GM21619 (cell line): ENCODE measurements around the gene LTN1.
"Not testable (repeated sequence)": the region's sequence is repeated elsewhere in the genome, so short reads cannot be mapped to it uniquely, and the experiment has no call there.

ENCODE experiments used
- ATAC-seq: cut with Tn5 transposase; IDR thresholded peaks from one replicate; pipeline ENCODE4 v1.9.1; 2021; ENCODE audit not compliant: unreplicated experiment

Gene LTN1

GRCh38 chr21:28936036-28936435, 56.6 kb downstream of the LTN1 start:
- ATAC-seq, result no peak

GRCh38 chr21:28932717-28933116, 60.0 kb downstream of the LTN1 start:
- ATAC-seq, result no peak

GRCh38 chr21:28931708-28932372, 60.8 kb downstream of the LTN1 start:
- not testable (repeated sequence) for ATAC-seq

GRCh38 chr21:28928578-28929420, 63.9 kb downstream of the LTN1 start:
- no peak for ATAC-seq

GRCh38 chr21:28927130-28927529, 65.5 kb downstream of the LTN1 start:
- ATAC-seq, result no peak

GRCh38 chr21:28923439-28923975, 69.2 kb downstream of the LTN1 start:
- ATAC-seq, result no peak

GRCh38 chr21:28922368-28922767, 70.3 kb downstream of the LTN1 start:
- no peak for ATAC-seq

- ATAC-seq, result no peak
These were observed 76.4 kb downstream of the LTN1 start for GRCh38 chr21:28916150-28916893.

GRCh38 chr21:28913071-28913470, 79.6 kb downstream of the LTN1 start:
- ATAC-seq, result no peak

GRCh38 chr21:28910280-28910887, 82.3 kb downstream of the LTN1 start:
- no peak for ATAC-seq

GRCh38 chr21:28908351-28908750, 84.3 kb downstream of the LTN1 start:
- ATAC-seq, result no peak

- no peak for ATAC-seq
These were observed 85.8 kb downstream of the LTN1 start for GRCh38 chr21:28906841-28907240.

- ATAC-seq, result no peak
These were observed 86.4 kb downstream of the LTN1 start for GRCh38 chr21:28906236-28906635.

- no peak for ATAC-seq
These were observed 87.7 kb downstream of the LTN1 start for GRCh38 chr21:28904961-28905435.

GRCh38 chr21:28903448-28903847, 89.2 kb downstream of the LTN1 start:
- no peak for ATAC-seq

- no peak for ATAC-seq
These were observed 92.2 kb downstream of the LTN1 start for GRCh38 chr21:28900481-28900880.

- no peak for ATAC-seq
These were observed 92.9 kb downstream of the LTN1 start for GRCh38 chr21:28899744-28900143.

- ATAC-seq, result no peak
These were observed 93.5 kb downstream of the LTN1 start for GRCh38 chr21:28899220-28899619.

- no peak for ATAC-seq
These were observed 99.0 kb downstream of the LTN1 start for GRCh38 chr21:28893687-28894086.

- ATAC-seq, result no peak
These were observed 100.2 kb downstream of the LTN1 start for GRCh38 chr21:28892199-28893111.
